ENCODE results near the gene TMEM17.

The TMEM17 gene

GRCh38 chr2:62471404-62471803, 34.6 kb downstream of the TMEM17 start:
- no peak for DNase-seq

- no peak for DNase-seq
These were observed 36.4 kb downstream of the TMEM17 start for GRCh38 chr2:62469548-62469947.

GRCh38 chr2:62469114-62469513, 36.9 kb downstream of the TMEM17 start:
- DNase-seq: no peak

- DNase-seq: peak; percentile 15
These were observed 38.3 kb downstream of the TMEM17 start for GRCh38 chr2:62467475-62468321.

GRCh38 chr2:62467100-62467474, 38.9 kb downstream of the TMEM17 start:
- peak; percentile 37 for DNase-seq

GRCh38 chr2:62466503-62466854, 39.5 kb downstream of the TMEM17 start:
- no peak for DNase-seq

GRCh38 chr2:62465741-62466502, 40.1 kb downstream of the TMEM17 start:
- no peak for DNase-seq

- DNase-seq: no peak
These were observed 40.8 kb downstream of the TMEM17 start for GRCh38 chr2:62465039-62465740.

GRCh38 chr2:62464221-62465007, 41.6 kb downstream of the TMEM17 start:
- DNase-seq: no peak

- DNase-seq: no peak
These were observed 43.8 kb downstream of the TMEM17 start for GRCh38 chr2:62462211-62462610.

GRCh38 chr2:62461707-62462106, 44.3 kb downstream of the TMEM17 start:
- DNase-seq: no peak

- DNase-seq: no peak
These were observed 44.9 kb downstream of the TMEM17 start for GRCh38 chr2:62461017-62461553.

GRCh38 chr2:62460175-62460574, 45.8 kb downstream of the TMEM17 start:
- DNase-seq: no peak

GRCh38 chr2:62459672-62460071, 46.3 kb downstream of the TMEM17 start:
- no peak for DNase-seq

- DNase-seq: no peak
These were observed 46.9 kb downstream of the TMEM17 start for GRCh38 chr2:62459106-62459505.

- no peak for DNase-seq
These were observed 47.3 kb downstream of the TMEM17 start for GRCh38 chr2:62458671-62459081.

GRCh38 chr2:62458206-62458641, 47.8 kb downstream of the TMEM17 start:
- peak; percentile 10 for DNase-seq

- peak; percentile 22 for DNase-seq
These were observed 48.4 kb downstream of the TMEM17 start for GRCh38 chr2:62457556-62457955.

GRCh38 chr2:62456721-62457539, 49.1 kb downstream of the TMEM17 start:
- DNase-seq: peak; percentile 77

- DNase-seq: no peak
These were observed 49.9 kb downstream of the TMEM17 start for GRCh38 chr2:62455957-62456692.

GRCh38 chr2:62453955-62454354, 52.0 kb downstream of the TMEM17 start:
- no peak for DNase-seq
